Occipital lobe (tissue), 2 donors: ENCODE measurements around the gene VASH2. TPM values are rescaled to one million over a fixed set of nuclear protein-coding genes. Genes with fewer than 3 reads are reported as not detected.
"Not testable (repeated sequence)": the region's sequence is repeated elsewhere in the genome, so short reads cannot be mapped to it uniquely, and the experiment has no call there.

Source experiments
- DNase-seq: peaks from one replicate; lab custom pipeline; 2025; lab: John Stamatoyannopoulos, UW
- total RNA-seq: library from RNA; depleted of rRNA; stranded (reverse); fragments of >200 nt; gene quantifications from one replicate; pipeline ENCODE4 v1.2.3, GENCODE V29; 2014

The VASH2 gene
- total RNA-seq, 1 donor from 2014 or later: 35.9 TPM

DNA sequence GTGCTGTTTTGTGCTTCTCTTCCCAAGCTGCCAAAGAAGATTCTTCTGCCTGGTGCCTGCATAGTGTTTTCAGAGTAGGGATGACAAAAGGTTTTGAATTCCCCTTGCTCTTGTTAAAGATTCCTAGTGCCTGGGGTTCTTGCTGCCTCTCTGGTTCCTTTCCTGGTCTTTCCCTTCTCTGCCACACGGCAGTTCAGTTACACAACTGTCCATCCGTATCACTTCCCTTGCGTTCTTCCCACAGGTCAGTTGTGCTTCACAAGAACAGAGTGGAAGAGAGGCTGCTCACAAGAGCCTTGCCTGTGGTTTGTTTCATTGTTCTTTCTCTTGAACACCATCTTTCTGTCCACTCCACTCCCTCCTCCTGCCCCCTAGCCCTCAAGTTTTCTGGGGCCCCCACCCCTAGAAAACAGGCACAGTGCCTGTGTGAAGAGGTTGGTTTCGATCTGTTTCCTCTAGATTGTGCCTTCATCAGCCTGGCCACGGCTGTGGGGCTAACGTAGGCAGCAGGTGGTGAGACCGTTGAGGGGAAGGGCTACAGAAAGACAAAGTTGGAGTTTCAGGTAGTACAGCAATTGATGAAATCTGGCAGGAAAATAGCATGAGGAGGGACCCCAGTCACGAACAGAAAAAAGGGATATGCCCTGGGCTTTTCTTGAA is 5.8 kb downstream of the VASH2 start:
- no peak for DNase-seq

DNA sequence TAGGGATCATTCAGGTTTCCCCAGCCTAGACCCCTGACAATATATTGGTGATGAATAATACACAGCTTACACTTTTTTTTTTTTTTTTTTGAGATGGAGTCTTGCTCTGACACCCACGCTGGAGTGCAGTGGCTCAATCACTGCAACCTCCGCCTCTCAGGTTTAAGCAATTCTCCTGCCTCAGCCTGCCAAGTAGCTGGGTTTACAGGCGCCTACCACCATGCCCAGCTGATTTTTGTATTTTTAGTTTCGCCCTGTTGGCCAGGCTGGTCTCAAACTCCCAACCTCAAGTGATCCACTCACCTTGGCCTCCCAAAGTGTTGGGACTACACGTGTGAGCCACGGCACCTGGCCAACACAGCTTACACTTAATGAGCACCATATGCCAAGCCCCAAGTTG is 7.2 kb downstream of the VASH2 start:
- no peak for DNase-seq

- DNase-seq: no peak
These were observed 7.8 kb downstream of the VASH2 start for GRCh38 chr1:212958175-212958574.

GRCh38 chr1:212959266-212960220 is 9.2 kb downstream of the VASH2 start:
- no peak for DNase-seq

GRCh38 chr1:212960932-212961331 is 10.6 kb downstream of the VASH2 start:
- no peak for DNase-seq

- no peak for DNase-seq
These were observed 12.2 kb downstream of the VASH2 start for GRCh38 chr1:212962509-212962908.

DNA sequence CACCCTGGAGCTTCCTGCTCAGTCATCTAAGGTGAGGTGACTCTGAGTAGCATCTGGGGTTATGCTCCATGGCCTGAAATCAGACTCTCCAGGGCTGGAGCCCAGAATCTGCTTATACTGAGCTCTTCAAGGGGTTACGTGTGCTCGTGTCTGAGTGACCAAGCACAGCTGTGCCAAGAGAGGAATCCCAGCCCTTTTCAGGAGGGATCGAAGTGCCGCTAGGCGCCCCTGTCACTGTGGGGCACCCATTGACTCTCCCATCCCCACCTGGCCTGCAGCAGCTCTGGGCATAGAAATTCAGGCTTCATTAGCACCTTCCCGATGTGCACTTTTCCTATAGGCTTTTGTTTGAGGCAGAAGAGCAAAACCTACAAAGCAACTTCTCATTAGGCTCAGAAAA is 13.8 kb downstream of the VASH2 start:
- no peak for DNase-seq

DNA sequence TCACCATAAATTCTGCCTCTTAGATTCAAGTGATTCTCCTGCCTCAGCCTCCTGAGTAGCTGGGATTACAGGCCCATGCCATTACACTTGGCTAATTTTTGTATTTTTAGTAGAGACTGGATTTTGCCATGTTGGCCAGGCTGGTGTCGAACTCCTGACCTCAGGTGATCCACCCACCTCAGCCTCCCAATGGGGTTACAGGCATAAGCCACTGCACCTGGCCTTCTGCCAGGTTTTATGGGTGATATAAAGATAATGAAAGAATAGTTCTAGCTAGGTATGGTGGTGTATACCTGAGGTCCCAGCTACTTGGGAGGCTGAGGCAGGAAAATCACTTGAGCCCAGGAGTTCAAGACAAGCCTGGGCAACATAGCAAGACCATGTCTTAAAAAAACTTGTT is 14.7 kb downstream of the VASH2 start:
- DNase-seq: not testable (repeated sequence)

GRCh38 chr1:212966616-212967015 is 16.3 kb downstream of the VASH2 start:
- DNase-seq: no peak

DNA sequence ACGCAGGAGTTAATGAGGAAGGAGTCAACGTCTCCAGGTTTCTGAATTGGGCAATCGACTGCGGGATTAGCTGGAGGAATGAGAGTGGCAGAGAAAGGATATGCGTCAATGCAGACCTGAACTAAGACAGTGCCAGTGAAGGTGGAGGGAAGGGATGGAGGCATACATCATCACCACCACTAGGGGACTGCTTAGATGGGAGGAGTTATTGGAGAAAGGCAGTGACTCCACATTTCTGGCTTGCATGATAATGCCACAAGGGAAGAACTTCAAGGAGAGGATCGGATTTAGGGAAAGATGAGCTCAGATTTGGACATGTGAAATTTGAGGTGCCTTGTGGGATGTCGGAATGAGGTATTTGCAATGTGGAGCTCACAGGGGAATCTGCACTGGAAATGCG is 17.5 kb downstream of the VASH2 start:
- DNase-seq: no peak

- no peak for DNase-seq
These were observed 18.1 kb downstream of the VASH2 start for GRCh38 chr1:212968368-212968863.

DNA sequence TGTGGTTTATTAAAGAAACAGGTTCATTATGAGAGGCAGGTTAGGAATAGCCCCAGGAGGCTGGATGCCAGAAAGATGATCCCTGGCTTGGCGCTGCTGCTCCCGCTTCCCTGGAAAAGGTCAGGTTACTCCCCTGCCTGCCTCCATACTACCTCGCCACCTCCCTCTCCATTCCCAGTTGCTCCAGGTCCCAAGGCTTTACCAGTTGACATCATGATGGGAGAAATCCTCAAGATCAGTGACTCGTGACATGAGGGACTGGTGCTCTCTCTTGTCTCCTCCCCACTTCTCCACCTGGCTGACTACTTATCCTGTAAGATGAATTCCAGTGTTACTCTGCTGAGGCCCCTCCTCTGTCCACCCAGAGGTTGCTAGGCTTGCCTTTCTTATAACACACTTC is 19.7 kb downstream of the VASH2 start:
- no peak for DNase-seq

GRCh38 chr1:212971312-212971711 is 21.0 kb downstream of the VASH2 start:
- no peak for DNase-seq

DNA sequence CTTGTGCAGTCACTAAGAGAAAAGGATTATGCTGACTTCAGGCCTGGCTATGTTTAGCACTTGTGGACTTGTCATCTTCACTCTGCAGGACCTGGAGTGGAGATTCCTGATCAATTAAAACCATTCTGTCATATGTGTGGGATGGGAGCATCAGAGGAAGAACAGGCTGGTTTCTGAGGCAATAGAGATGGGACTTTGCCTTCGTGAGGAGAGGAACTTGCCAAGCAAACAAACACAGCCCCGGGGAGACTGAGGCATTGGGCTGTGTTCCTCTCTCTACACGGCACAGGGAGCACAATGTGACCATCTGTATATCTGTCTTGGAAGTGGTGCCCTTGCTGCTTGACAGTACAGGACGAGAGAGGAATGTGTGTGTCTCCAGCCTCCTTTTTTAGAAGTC is 23.1 kb downstream of the VASH2 start:
- no peak for DNase-seq

DNA sequence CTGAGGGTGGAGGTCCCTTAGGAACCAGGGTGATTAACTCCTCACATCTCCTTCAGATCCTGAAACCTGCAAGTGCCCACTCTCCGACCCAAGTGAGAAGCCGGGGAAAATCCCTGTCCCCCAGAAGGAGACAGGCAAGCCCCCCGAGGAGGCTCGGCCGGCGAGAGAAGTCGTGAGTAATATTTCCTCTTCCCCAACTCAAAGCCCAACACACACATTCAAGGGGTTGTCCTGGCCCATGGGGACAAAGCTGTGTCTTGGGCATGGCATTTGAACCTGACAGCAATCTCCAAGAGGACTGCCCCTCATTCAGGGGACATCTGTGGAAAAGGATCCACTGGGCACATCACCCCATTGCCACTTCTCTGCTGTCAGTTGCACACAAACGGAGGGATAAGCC is 23.6 kb downstream of the VASH2 start:
- DNase-seq: no peak

DNA sequence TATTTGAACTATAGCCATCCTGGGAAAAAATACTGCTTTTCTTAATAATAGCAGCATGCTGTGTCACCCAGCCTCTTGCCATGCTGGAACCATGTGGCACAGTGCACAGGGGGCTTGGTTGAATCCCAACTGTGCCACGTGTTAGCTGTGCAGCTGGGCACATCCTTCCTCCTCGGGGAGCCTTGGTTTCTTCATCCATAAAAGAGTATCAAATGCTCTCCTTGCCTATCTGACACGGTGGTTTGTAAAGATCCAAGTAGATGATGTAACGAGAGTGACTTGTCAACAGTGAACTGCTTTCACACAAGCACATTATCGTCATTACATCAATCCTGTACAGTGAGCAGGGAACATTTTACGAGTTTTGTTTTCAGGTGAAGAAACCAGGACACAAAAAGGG is 24.4 kb downstream of the VASH2 start:
- DNase-seq: no peak

GRCh38 chr1:212975111-212975918 is 25.0 kb downstream of the VASH2 start:
- DNase-seq: no peak

GRCh38 chr1:212976586-212976985 is 26.2 kb downstream of the VASH2 start:
- no peak for DNase-seq

DNA sequence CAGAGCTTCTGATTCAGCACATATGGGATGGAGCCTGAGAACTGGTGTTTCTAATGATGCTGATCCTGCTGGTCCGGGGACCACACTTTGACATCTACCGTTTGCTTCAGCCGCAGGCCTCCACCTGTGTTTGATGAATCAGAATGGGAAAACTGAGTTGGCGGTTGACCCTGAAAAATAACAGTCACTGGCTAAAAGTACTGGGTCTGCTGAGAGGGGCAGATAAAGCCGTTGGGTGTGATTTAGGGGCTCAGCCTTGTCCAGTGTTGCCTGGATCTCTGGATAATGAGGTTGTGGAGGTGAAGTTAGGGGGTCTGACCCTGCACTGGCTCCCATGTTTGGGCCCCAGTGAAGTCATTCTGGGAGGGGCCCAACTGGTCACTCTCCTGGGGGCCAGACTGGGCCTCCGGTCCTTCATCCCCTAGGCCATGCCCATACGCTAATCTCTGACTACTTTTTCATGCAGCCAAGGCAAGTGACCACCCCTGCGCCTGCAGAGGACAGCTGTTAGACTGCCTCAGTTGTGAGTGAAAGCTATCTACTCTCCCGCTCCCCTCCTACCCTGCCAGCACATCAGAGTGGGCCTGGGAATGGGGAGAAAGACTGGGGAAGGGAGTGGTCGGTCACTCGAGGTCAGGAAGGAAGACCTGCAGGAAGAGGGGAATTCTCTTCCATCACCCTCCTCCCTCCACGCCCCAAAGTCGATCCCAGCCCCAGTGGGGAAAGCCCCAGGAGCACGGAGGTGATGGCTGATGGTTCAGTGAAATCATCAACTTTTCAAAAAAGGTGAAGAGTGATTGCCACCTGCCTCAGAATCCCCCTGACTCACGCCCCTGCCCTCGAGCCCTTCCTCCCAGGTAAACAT is 27.7 kb downstream of the VASH2 start:
- DNase-seq: no peak

DNA sequence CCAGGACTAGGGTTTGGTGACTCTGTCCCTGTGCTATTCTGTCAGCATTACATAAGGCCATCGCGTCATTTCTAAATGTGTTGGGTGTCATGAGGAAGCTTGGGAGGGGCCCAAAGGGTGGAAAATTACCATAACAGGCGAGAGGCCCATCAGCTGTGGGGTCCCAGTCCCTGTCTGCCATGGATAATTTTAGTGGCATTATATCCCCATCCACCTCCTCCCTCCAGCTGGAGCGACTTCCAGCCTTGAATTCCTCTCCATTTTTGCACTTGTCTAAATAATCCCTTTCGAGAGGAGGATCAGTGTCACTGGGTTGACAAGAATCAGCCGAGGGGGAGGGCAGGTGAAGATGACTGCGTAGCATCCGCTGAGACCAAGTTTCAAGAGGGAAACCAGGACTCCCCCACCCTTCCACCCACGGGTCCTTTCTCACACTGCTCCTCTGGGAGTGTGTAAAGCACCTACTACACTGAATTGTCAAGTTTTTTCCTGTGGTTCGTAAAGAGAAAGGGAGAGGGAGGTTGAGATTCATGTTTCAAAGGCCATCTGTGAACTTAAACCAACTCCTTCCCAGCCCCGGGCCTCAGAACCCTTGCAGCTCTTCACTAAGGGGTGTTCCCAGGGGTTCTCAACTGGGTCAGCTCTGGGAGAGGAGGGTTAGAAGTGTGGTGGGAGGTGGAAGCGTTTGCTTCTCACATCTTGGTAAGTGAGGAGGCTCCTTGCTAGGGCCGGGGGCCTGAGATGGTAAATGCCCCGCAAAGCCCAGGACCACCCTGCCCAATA is 29.2 kb downstream of the VASH2 start:
- no peak for DNase-seq
